HG02973 (cell line): Measurements from ENCODE around the gene CTPS1.

Experiments
- ATAC-seq: cut with Tn5 transposase; IDR thresholded peaks from one replicate; pipeline ENCODE4 v1.9.1; 2021; ENCODE audit warnings: moderate library complexity; ENCODE audit not compliant: unreplicated experiment

The CTPS1 gene

DNA sequence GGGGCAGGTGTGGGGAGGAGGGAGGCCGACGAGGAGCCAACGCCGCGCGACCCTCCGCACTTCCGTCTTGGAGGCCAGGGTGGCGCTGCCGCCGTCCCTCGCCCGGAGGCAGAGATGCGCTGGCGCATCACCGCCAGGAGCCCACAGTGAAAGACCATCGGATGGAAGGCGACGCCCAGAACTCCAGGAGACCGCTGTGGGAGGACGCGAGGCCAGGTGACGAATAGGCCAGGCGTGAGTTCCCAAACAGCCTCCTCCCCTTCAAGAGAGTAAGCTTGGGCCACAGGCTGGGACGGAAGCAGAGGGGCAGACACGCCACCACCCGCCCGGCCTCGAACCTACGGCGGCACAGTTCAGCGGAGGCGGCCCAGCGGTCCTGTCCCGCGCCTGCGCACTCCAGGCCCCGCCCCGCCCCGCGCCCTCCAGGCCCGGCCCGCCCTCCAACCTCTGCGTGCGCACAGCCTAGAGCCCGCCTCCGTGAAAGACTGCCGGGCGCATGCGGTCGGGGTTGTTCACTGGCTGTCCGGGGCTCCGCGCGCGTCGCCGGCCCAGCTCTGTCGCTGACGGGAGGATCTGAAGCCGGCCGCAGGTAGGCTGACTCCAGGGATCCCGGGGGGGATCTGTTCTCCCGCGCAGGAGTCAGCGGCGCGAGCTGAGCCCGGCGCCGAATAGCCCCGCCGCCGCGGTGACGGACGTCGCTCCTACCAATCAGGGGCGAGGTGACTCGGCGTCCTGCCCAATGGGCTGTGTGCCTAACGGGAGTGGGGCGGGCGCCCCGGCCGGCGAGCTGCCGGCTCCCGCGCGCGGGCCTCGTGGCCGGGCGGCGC is at the start of gene CTPS1:
Gene CTPS1, plus strand, starts transcription at position 456 of the 827 bp plus-strand sequence. CDS start 3,595 bp downstream, outside the sequence.
- ATAC-seq = peak; percentile 84

DNA sequence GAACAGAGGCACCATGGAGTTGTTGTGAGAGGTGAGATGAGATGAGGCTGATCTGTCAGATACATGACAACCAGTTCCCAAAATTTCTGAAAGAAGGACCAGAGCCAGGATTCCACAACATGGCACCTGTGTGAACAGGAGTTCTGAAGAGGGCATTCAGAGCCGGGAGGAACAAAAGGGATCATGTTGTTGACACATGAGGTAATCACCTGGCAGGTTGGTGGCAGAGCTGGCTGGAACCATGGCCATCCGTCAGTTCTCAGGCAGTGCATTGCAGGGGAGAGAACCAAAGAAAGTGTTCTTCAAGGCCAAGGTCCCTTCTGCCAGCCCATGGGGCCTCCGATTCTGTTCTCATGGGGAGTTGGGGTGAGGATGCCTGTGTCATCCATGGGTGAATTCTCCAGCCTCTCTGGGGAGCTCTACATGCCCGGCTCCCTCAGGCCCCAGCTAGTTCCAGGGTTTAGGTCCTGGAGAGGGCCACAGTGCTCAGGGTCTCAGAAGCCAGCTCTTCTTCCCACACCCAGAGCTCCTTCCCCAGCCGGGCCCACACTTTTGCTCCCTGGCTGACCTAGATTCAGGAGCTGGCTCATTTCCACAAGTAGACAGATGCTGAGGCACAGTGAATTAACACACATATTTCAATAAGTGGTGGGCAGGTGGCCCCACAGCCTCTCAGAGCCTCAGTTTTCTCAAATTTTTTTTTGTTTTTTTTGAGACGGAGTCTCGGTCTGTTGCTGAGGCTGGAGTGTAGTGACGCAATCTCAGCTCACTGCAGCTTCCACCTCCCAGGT is 49.1 kb upstream of the CTPS1 start:
- ATAC-seq = no peak

DNA sequence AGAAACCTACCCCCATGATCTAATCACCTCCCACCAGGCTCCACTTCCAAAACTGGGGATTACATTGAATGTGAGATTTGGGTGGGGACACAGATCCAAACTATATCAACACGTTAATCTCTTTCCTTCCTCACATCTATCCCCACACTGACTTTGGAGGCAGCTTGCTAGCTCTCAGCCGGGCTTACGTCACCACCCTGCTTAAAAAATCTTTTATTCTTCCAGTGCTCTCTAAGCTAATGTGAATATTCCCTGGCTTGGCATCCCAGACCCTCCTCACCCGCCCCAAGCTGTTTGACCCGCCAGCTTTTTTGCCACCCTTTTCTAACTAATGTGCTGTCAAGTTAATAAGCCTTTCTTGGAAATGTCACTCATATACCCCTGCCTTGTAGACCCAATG is 47.9 kb upstream of the CTPS1 start:
- ATAC-seq = no peak

GRCh38 chr1:40932006-40932405 is 47.5 kb upstream of the CTPS1 start:
- ATAC-seq = no peak

DNA sequence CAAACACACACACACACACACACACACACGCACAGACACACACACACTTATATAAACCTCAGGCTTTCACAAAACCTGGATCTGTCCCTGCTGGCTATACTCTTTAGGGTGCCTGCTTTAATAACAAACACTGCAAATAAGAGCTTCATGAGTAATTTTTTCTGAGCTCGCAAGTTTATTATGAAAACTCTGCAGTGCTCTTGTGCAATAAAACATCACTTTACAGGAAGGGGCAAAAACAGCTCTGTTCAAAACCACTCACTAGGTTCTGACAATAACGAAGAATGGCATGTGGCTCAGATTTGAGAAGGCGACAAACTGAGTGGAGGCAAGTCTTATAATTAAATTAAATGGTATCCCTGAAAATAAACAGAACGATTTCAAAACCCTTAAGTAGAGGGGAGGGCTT is 42.6 kb upstream of the CTPS1 start:
- ATAC-seq = no peak

GRCh38 chr1:40938393-40938792 is 41.1 kb upstream of the CTPS1 start:
- no peak for ATAC-seq

DNA sequence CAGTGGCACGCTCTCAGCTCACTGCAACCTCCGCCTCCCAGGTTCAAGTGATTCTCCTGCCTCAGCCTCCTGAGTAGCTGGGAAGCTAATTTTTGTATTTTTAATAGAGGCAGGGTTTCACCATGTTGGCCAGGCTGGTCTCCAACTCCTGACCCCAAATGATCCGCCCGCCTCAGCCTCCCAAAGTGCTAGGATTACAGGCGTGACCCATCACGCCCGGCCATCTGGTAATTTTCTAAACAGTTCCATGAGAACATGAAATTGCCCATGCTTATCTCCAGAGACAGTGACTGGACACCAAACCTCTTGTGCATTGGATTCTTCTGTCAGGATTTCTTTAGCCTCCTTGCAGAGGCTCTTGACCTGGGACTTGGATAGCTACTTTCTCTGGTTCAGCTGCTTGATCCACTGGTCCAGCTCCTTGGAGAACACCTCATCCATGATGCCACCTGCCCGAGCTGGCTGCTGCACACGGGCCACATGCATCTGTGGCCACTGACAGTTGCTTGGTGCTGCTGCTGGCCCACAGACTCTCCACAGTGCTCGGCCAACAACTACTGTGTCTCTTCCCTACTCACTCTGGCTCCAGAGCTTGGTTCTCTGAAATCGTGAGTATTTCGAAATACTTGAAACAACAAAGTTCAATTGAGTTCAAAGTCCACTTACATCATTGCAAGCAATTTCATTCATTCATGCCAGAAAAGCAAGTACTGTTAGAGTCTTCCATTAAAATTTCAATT is 40.0 kb upstream of the CTPS1 start:
- no peak for ATAC-seq

DNA sequence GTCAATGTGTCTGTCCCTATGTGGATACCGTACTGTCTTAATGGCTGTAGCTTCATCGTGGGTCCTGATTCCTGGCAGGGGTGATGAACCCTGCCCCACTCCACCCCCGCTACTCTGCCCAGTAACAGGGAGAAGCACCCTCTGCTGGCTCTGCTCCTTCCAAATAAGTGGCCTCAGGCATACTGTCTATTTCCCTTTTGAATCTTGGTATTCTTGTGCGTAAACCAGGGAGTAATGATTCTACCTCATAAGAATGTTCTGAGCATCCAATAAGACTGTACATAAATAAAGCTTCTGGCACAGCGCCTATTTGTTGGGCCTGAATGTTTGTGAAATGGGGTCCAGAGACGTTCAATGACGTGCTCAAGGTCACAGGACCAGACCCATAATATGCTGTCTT is 35.2 kb upstream of the CTPS1 start:
- no peak for ATAC-seq

GRCh38 chr1:40944841-40945430 is 34.6 kb upstream of the CTPS1 start:
- ATAC-seq = no peak

GRCh38 chr1:40945491-40945973 is 34.0 kb upstream of the CTPS1 start:
- no peak for ATAC-seq

GRCh38 chr1:40948741-40949443 is 30.6 kb upstream of the CTPS1 start:
- no peak for ATAC-seq

GRCh38 chr1:40949563-40949962 is 29.9 kb upstream of the CTPS1 start:
- no peak for ATAC-seq

GRCh38 chr1:40951943-40952743 is 27.4 kb upstream of the CTPS1 start:
- ATAC-seq = no peak

GRCh38 chr1:40952744-40953315 is 26.7 kb upstream of the CTPS1 start:
- no peak for ATAC-seq

DNA sequence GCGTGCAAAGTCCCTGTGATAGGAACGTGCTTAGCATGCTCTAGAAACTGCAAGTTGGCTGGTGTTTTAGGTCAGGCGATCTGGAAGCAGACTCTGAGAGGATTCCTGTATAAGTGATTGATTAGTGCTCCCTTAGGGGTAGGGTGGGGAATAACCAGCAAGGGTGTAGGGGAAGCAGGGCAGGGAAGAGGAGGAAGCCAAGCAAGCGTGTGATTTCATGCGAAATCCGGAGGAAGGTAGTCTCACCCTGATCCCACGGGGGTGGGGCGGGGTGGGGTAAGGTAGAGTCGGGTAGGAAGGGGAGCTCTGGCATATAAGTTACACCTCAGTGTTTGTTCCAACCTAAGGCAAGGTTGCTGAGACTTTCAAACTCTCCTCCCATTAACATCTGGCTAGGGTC is 24.9 kb upstream of the CTPS1 start:
- ATAC-seq = no peak

DNA sequence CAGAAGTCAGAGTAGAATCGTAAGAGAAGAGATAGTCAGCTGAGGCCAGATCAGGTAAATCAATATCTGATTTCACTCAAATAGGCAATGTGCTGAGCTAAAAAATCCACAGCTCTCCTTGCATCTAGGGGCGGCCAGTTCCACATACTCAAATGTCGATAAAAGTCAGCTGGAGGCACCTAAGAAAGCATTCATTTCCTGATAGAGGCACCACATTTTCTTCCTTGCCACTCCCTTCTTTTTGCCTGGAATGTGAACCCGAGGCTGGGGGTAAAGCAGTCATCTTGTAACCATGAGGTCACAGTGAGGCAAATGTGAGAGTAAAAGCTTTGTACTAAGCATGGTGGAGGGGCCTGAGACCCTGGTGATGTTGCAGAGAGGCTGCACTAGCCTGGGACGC is 24.2 kb upstream of the CTPS1 start:
- no peak for ATAC-seq

DNA sequence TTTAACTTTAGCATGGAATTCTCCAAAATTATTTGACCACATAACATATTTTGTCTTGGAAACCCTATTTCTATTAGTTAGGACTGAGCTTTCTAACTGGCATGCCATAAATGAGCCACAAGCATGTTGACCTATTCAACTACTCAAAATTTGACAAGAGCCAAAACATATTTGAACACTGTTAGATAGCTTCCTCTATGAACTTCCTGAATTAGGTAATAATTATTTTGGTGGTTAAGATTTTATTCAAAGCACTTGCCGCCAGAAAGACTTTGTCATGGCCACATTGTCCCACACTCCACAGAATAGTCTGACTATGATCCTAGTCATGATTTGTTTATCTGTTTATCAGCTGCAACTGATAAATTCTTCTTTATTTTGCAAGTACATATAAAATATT is 23.1 kb upstream of the CTPS1 start:
- no peak for ATAC-seq

- no peak for ATAC-seq
Observed at GRCh38 chr1:40958210-40958609, 21.3 kb upstream of the CTPS1 start.

DNA sequence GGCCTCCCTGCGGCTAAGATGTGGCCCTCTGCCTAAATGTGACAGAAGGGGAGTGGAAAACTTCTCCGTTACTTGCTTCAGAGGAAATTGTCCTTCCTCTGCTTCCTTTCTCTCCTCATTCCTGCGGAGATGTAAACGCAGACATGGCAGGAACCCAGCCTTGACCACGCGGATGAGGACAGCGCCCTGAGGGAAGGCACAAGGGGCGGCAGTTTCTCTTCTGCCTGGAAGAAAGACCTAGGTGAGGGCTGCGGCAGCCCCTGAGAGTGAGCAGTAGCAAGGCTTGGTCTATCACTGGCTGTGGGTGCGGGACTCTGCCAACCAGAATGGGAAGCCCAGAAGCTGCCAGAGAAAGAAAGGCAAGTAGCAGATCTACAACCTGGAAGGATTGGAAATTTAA is 14.0 kb upstream of the CTPS1 start:
- ATAC-seq = no peak
